Panc1 (cell line): ENCODE results near the gene GPN3. TPM values are rescaled to one million over a fixed set of nuclear protein-coding genes. Genes with fewer than 3 reads are reported as not detected.
A peak's percentile ranks its signal among the peaks of the same experiment; 100 is the strongest.
"Not testable (repeated sequence)": the region's sequence is repeated elsewhere in the genome, so short reads cannot be mapped to it uniquely, and the experiment has no call there.

ENCODE experiments used
- ATAC-seq: fragments of 200-7000 bp; cut with Tn5 transposase; 2 replicates; pipeline ENCODE4 v1.9.1; 2020; ENCODE audit warnings: mild to moderate bottlenecking, moderate library complexity
- BruUV-seq: library from RNA; stranded (reverse); fragments of 400-500 nt; replicated peaks from 2 replicates; lab custom pipeline; 2021; lab: Mats Ljungman, UMichigan
- CTCF ChIA-PET: fragments of 300-600 bp; sonication (Branson Sonifier 250); formaldehyde crosslinking; loops from one replicate; lab custom pipeline; 2022; ENCODE audit warnings: antibody characterized with exemption; lab: Charles Lee
- POLR2A ChIA-PET: fragments of 300-600 bp; sonication (Branson Sonifier 250); formaldehyde crosslinking; loops from one replicate; lab custom pipeline; 2022; ENCODE audit warnings: antibody characterized with exemption; lab: Charles Lee
- DNase-seq: peaks from one replicate; pipeline ENCODE4 v3.0.0-alpha.2; 2010; ENCODE audit warnings: low read depth, low spot score
- H3K27ac ChIP-seq: 2 replicates; pipeline ENCODE4 v1.5.1; 2011; ENCODE audit warnings: mild to moderate bottlenecking, low read length, inconsistent platforms
- H3K27me3 ChIP-seq: fragments of 200-500 bp; sonication (Bioruptor generic); 2 replicates; pipeline ENCODE4 v1.6.0; 2014; ENCODE audit warnings: low read length, inconsistent platforms; ENCODE audit not compliant: control insufficient read depth, insufficient read depth
- H3K36me3 ChIP-seq: fragments of 200-500 bp; sonication (Bioruptor generic); 2 replicates; pipeline ENCODE4 v1.5.1; 2014; ENCODE audit warnings: inconsistent platforms, mild to moderate bottlenecking, low read length, moderate library complexity; ENCODE audit not compliant: control insufficient read depth, insufficient read depth
- H3K4me1 ChIP-seq: 2 replicates; pipeline ENCODE4 v1.5.1; 2011; ENCODE audit warnings: inconsistent platforms, mild to moderate bottlenecking, low read length, moderate library complexity; ENCODE audit not compliant: control insufficient read depth, insufficient read depth
- H3K4me3 ChIP-seq, 2 experiments: 2 replicates each; pipeline ENCODE4 v1.5.1; 2011 to 2012; ENCODE audit warnings: low read depth in 2 of 2, low read length in 2 of 2, mild to moderate bottlenecking in 2 of 2, inconsistent platforms in 1 of 2, moderate library complexity in 1 of 2
- H3K9me3 ChIP-seq: fragments of 200-500 bp; sonication (Bioruptor generic); 2 replicates; pipeline ENCODE4 v1.5.1; 2014; ENCODE audit warnings: low read depth, mild to moderate bottlenecking, inconsistent platforms, low read length, moderate library complexity; ENCODE audit not compliant: control insufficient read depth, insufficient read depth
- CTCF ChIP-seq: fragments of 450-650 bp; IDR thresholded peaks from 2 replicates; pipeline ENCODE4 v1.5.1; 2017; ENCODE audit warnings: mild to moderate bottlenecking
- POLR2AphosphoS5 ChIP-seq: IDR thresholded peaks from 2 replicates; pipeline ENCODE4 v1.6.1; 2012; ENCODE audit warnings: mild to moderate bottlenecking, low read depth, low read length, moderate library complexity
- REST ChIP-seq, 2 experiments: IDR thresholded peaks; 2 replicates each; pipeline ENCODE4 v1.6.1; 2011 to 2012; ENCODE audit warnings: low read depth in 2 of 2, control low read depth in 1 of 2, low read length in 1 of 2, mild to moderate bottlenecking in 1 of 2, moderate library complexity in 1 of 2; ENCODE audit not compliant: insufficient read depth in 1 of 2
- SIN3A ChIP-seq: IDR thresholded peaks from 2 replicates; pipeline ENCODE4 v1.6.1; 2012; ENCODE audit warnings: low read depth, mild to moderate bottlenecking, low read length, moderate library complexity, borderline replicate concordance; ENCODE audit not compliant: insufficient read depth
- TCF7L2 ChIP-seq: IDR thresholded peaks from 2 replicates; pipeline ENCODE4 v1.6.1; 2011; ENCODE audit warnings: mild to moderate bottlenecking, low read depth, low read length, inconsistent platforms
- in situ Hi-C: cut with HindIII; loops from 2 replicates; pipeline ENCODE4 v1.10.0; 2016; ENCODE audit warnings: low sequenced_read_pairs, low pct_unique_long_range_greater_than_20kb
- intact Hi-C: fragments of 100-400 bp; cut with micrococcal nuclease; formaldehyde crosslinking; loops from one replicate; pipeline ENCODE4 v1.10.0; 2022; ENCODE audit not compliant: unreplicated experiment
- total RNA-seq: library from RNA; stranded (reverse); gene quantifications from one replicate; pipeline ENCODE4 v1.2.1, GENCODE V29; 2021; ENCODE audit not compliant: unreplicated experiment

The GPN3 gene
- total RNA-seq, 1 experiment from 2014 or later, result 39.0 TPM

- intact Hi-C loops, result loop anchor here (10.0 kb wide), 1 partner anchor 77 kb away; no protein-coding TSS in a partner anchor
- H3K27ac ChIP-seq, result no peak overlapping the region; the same call in 1 of the 2 replicates
- peak overlapping the region; percentile 49 to 50 for H3K4me3 ChIP-seq
- no peaks in the 10 kb centered on the region for H3K9me3 ChIP-seq
- no peaks in the 10 kb centered on the region for H3K27me3 ChIP-seq
- in situ Hi-C loops, result no loop called here
- POLR2A ChIA-PET, result interaction anchor here (0.7 kb wide), 1 partner anchor 385 kb away, joined by 3 read pairs; no protein-coding TSS in a partner anchor
- peaks cover 14% of the 10 kb centered on the region for H3K36me3 ChIP-seq
- DNase-seq (no peak), ATAC-seq (no peak)
- no peaks in the 10 kb centered on the region; the same call in 1 of the 2 replicates for H3K4me1 ChIP-seq
- no TSS peak for BruUV-seq
- CTCF ChIA-PET, result interaction anchor here (0.6 to 1.6 kb wide), 15 partner anchors 11 to 581 kb away, joined by 3 to 19 read pairs (median 4); partner anchors contain the start of gene FAM216A
- TF ChIP-seq REST (IDR thresholded peaks at IDR 0.05; ENCODE audit: insufficient read depth in 1 of 2, low read depth in 2 of 2, low read length in 1 of 2) (no peak), POLR2AphosphoS5 (no peak), TCF7L2 (no peak), SIN3A (no peak), CTCF (no peak)
Observed at GRCh38 chr12:110431957-110432587, 36.0 kb downstream of the GPN3 start.

- H3K4me1 ChIP-seq, H3K9me3 ChIP-seq, POLR2A ChIA-PET, in situ Hi-C loops, H3K27me3 ChIP-seq, DNase-seq, H3K4me3 ChIP-seq, H3K36me3 ChIP-seq, ATAC-seq, H3K27ac ChIP-seq, BruUV-seq: not testable (repeated sequence)
- intact Hi-C loops, result loop anchor here (10.0 kb wide), 1 partner anchor 75 kb away; no protein-coding TSS in a partner anchor
- CTCF ChIA-PET, result interaction anchor here (0.7 kb wide), 1 partner anchor 51 kb away, joined by 4 read pairs; no protein-coding TSS in a partner anchor
Observed at GRCh38 chr12:110429676-110430075, 38.4 kb downstream of the GPN3 start.

GRCh38 chr12:110426406-110426805, 41.7 kb downstream of the GPN3 start:
- ChIA-PET CTCF (interaction anchor here (0.5 kb wide), 1 partner anchor 11 kb away, joined by 7 read pairs; no protein-coding TSS in a partner anchor), POLR2A (no interaction called here)
- no peaks in the 10 kb centered on the region for H3K36me3 ChIP-seq
- H3K9me3 ChIP-seq, result no peaks in the 10 kb centered on the region
- intact Hi-C loops (no loop called here), in situ Hi-C loops (no loop called here)
- ATAC-seq (no peak), DNase-seq (no peak)
- H3K27ac ChIP-seq, result no peak overlapping the region
- no peaks in the 10 kb centered on the region; the same call in 1 of the 2 replicates for H3K4me1 ChIP-seq
- H3K27me3 ChIP-seq, result no peaks in the 10 kb centered on the region
- no TSS peak for BruUV-seq
- H3K4me3 ChIP-seq, result no peak overlapping the region
- TF ChIP-seq POLR2AphosphoS5 (no peak), REST (IDR thresholded peaks at IDR 0.05; ENCODE audit: insufficient read depth in 1 of 2, low read depth in 2 of 2, low read length in 1 of 2) (no peak), CTCF (no peak), TCF7L2 (no peak), SIN3A (no peak)
